ENCODE data around the gene QPCTL. TPM values are rescaled to one million over a fixed set of nuclear protein-coding genes. Genes with fewer than 3 reads are reported as not detected.

The QPCTL gene
- total RNA-seq: 2.5 TPM

- Histone ChIP-seq H3K4me3 (ENCODE audit: low read length) (peak within 1 kb of the TSS; percentile 67), H3K27me3 (ENCODE audit: insufficient read depth, low read length) (no peaks in the 10 kb centered on the region), H3K4me1 (ENCODE audit: insufficient read depth, low read length) (peaks cover 22% of the 10 kb centered on the region), H3K9me3 (ENCODE audit: low read depth, low read length) (no peaks in the 10 kb centered on the region)
These were observed at the start of gene QPCTL for GRCh38 chr19:45692187-45693105. QPCTL (plus strand) TSS chr19:45692666; CDS start chr19:45692704, 38 bp downstream.

- Histone ChIP-seq H3K4me3 (ENCODE audit: low read length) (no peak overlapping the region), H3K27me3 (ENCODE audit: insufficient read depth, low read length) (peaks cover 19% of the 10 kb centered on the region), H3K4me1 (ENCODE audit: insufficient read depth, low read length) (peaks cover 59% of the 10 kb centered on the region), H3K9me3 (ENCODE audit: low read depth, low read length) (no peaks in the 10 kb centered on the region)
These were observed 49.2 kb upstream of the QPCTL start for GRCh38 chr19:45643024-45643926.

- peaks cover 53% of the 10 kb centered on the region for H3K4me1 ChIP-seq (ENCODE audit: insufficient read depth, low read length)
- no peaks in the 10 kb centered on the region for H3K9me3 ChIP-seq (ENCODE audit: low read depth, low read length)
- peaks cover 19% of the 10 kb centered on the region for H3K27me3 ChIP-seq (ENCODE audit: insufficient read depth, low read length)
- no peak overlapping the region for H3K4me3 ChIP-seq (ENCODE audit: low read length)
These were observed 48.3 kb upstream of the QPCTL start for GRCh38 chr19:45643927-45644771.

GRCh38 chr19:45645068-45645630 is 47.3 kb upstream of the QPCTL start:
- peak overlapping the region; percentile 26 for H3K4me3 ChIP-seq (ENCODE audit: low read length)
- peaks cover 44% of the 10 kb centered on the region for H3K4me1 ChIP-seq (ENCODE audit: insufficient read depth, low read length)
- peaks cover 19% of the 10 kb centered on the region for H3K27me3 ChIP-seq (ENCODE audit: insufficient read depth, low read length)
- no peaks in the 10 kb centered on the region for H3K9me3 ChIP-seq (ENCODE audit: low read depth, low read length)

- Histone ChIP-seq H3K4me3 (ENCODE audit: low read length) (peak overlapping the region; percentile 26), H3K9me3 (ENCODE audit: low read depth, low read length) (no peaks in the 10 kb centered on the region), H3K27me3 (ENCODE audit: insufficient read depth, low read length) (peaks cover 19% of the 10 kb centered on the region), H3K4me1 (ENCODE audit: insufficient read depth, low read length) (peaks cover 38% of the 10 kb centered on the region)
These were observed 46.7 kb upstream of the QPCTL start for GRCh38 chr19:45645631-45646344.

- Histone ChIP-seq H3K9me3 (ENCODE audit: low read depth, low read length) (no peaks in the 10 kb centered on the region), H3K4me3 (ENCODE audit: low read length) (no peak overlapping the region), H3K27me3 (ENCODE audit: insufficient read depth, low read length) (peaks cover 19% of the 10 kb centered on the region), H3K4me1 (ENCODE audit: insufficient read depth, low read length) (peaks cover 32% of the 10 kb centered on the region)
These were observed 46.1 kb upstream of the QPCTL start for GRCh38 chr19:45646345-45646698.

- peaks cover 7% of the 10 kb centered on the region for H3K4me1 ChIP-seq (ENCODE audit: insufficient read depth, low read length)
- H3K27me3 ChIP-seq (ENCODE audit: insufficient read depth, low read length): peaks cover 8% of the 10 kb centered on the region
- H3K9me3 ChIP-seq (ENCODE audit: low read depth, low read length): no peaks in the 10 kb centered on the region
- H3K4me3 ChIP-seq (ENCODE audit: low read length): no peak overlapping the region
These were observed 41.7 kb upstream of the QPCTL start for GRCh38 chr19:45650722-45651121.

- H3K4me1 ChIP-seq (ENCODE audit: insufficient read depth, low read length): no peaks in the 10 kb centered on the region
- H3K27me3 ChIP-seq (ENCODE audit: insufficient read depth, low read length): no peaks in the 10 kb centered on the region
- H3K4me3 ChIP-seq (ENCODE audit: low read length): no peak overlapping the region
- no peaks in the 10 kb centered on the region for H3K9me3 ChIP-seq (ENCODE audit: low read depth, low read length)
These were observed 38.8 kb upstream of the QPCTL start for GRCh38 chr19:45653634-45654033.

GRCh38 chr19:45655073-45655472 is 37.4 kb upstream of the QPCTL start:
- Histone ChIP-seq H3K9me3 (ENCODE audit: low read depth, low read length) (no peaks in the 10 kb centered on the region), H3K4me3 (ENCODE audit: low read length) (no peak overlapping the region), H3K4me1 (ENCODE audit: insufficient read depth, low read length) (no peaks in the 10 kb centered on the region), H3K27me3 (ENCODE audit: insufficient read depth, low read length) (no peaks in the 10 kb centered on the region)

- H3K4me1 ChIP-seq (ENCODE audit: insufficient read depth, low read length): no peaks in the 10 kb centered on the region
- no peaks in the 10 kb centered on the region for H3K27me3 ChIP-seq (ENCODE audit: insufficient read depth, low read length)
- H3K9me3 ChIP-seq (ENCODE audit: low read depth, low read length): no peaks in the 10 kb centered on the region
- no peak overlapping the region for H3K4me3 ChIP-seq (ENCODE audit: low read length)
These were observed 34.8 kb upstream of the QPCTL start for GRCh38 chr19:45657520-45658167.

GRCh38 chr19:45659096-45659729 is 33.3 kb upstream of the QPCTL start:
- H3K27me3 ChIP-seq (ENCODE audit: insufficient read depth, low read length): no peaks in the 10 kb centered on the region
- H3K4me3 ChIP-seq (ENCODE audit: low read length): no peak overlapping the region
- H3K9me3 ChIP-seq (ENCODE audit: low read depth, low read length): no peaks in the 10 kb centered on the region
- no peaks in the 10 kb centered on the region for H3K4me1 ChIP-seq (ENCODE audit: insufficient read depth, low read length)

- Histone ChIP-seq H3K27me3 (ENCODE audit: insufficient read depth, low read length) (no peaks in the 10 kb centered on the region), H3K9me3 (ENCODE audit: low read depth, low read length) (no peaks in the 10 kb centered on the region), H3K4me3 (ENCODE audit: low read length) (no peak overlapping the region), H3K4me1 (ENCODE audit: insufficient read depth, low read length) (no peaks in the 10 kb centered on the region)
These were observed 31.8 kb upstream of the QPCTL start for GRCh38 chr19:45660636-45661035.

- Histone ChIP-seq H3K4me3 (ENCODE audit: low read length) (no peak overlapping the region), H3K4me1 (ENCODE audit: insufficient read depth, low read length) (peaks cover 14% of the 10 kb centered on the region), H3K9me3 (ENCODE audit: low read depth, low read length) (no peaks in the 10 kb centered on the region), H3K27me3 (ENCODE audit: insufficient read depth, low read length) (peaks cover 12% of the 10 kb centered on the region)
These were observed 28.7 kb upstream of the QPCTL start for GRCh38 chr19:45663800-45664199.
